SU-DHL-6 (cell line): ENCODE data around the gene ASPHD1.
"Not testable (repeated sequence)": the region's sequence is repeated elsewhere in the genome, so short reads cannot be mapped to it uniquely, and the experiment has no call there.

Experiments used
- CTCF ChIP-seq: fragments of 200-600 bp; sonication (generic); IDR thresholded peaks from one replicate; pipeline ENCODE4 v1.5.1; 2017; ENCODE audit warnings: antibody characterized with exemption, mild to moderate bottlenecking, low read length, moderate library complexity; ENCODE audit not compliant: insufficient read depth, poor library complexity, severe bottlenecking
- EZH2phosphoT487 ChIP-seq: fragments of 200-600 bp; sonication (generic), shearing (Covaris generic); conservative IDR thresholded peaks from 2 replicates; pipeline ENCODE4 v1.6.1; 2018; ENCODE audit warnings: mild to moderate bottlenecking, antibody characterized with exemption, low read length, moderate library complexity, mixed read lengths

- not testable (repeated sequence) for TF ChIP-seq CTCF, EZH2phosphoT487
Measured at GRCh38 chr16:29909851-29910250, 9.6 kb downstream of the ASPHD1 start.
